ENCODE measurements around the gene ADAM12. TPM values are rescaled to one million over a fixed set of nuclear protein-coding genes. Genes with fewer than 3 reads are reported as not detected.

Gene ADAM12
- total RNA-seq, 3 donors from 2014 or later (not counting 1 experiment from before 2014, with no cell fraction given), result 1.6 to 1.9 (median 1.8) TPM

DNA sequence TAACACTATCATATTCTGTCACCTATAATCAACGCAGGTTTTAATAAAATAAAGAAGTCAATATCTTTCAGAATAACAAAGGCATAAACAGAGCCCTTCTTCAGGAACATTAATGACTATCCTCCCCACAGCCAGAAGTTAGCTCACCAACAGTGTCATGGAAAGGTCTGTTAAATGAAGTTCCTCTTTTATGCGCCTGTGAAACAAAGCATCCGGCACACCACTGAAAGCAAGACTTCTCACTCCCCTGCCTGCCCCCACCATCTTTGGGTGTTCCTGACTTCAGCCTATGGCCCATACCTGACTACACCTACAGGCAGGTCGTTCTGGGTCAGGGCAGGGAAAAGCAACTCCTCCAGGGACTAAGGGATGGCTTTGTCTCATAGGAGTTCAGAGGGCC, 286.5 kb downstream of the ADAM12 start:
- DNase-seq (no peak), ATAC-seq (no peak)

GRCh38 chr10:126101325-126101724, 287.0 kb downstream of the ADAM12 start:
- ATAC-seq (no peak), DNase-seq (no peak)
- TF ChIP-seq CTCF (IDR thresholded peaks at IDR 0.05), result no peak
- Mint-ChIP-seq H3K27ac (no peak overlapping the region), H3K4me1 (peaks cover 0 to 5% of the 10 kb centered on the region in 2 donors), H3K27me3 (ENCODE audit: low read depth in 2 of 2) (no peaks in the 10 kb centered on the region), H3K4me3 (no peak overlapping the region), H3K36me3 (no peaks in the 10 kb centered on the region), H3K9me3 (no peaks in the 10 kb centered on the region)
- peaks cover 2% of the 10 kb centered on the region for H3K27me3 ChIP-seq (ENCODE audit: control insufficient read depth, insufficient read depth, low read length)
- H3K36me3 ChIP-seq (ENCODE audit: control insufficient read depth, insufficient read depth, low read length), result no peaks in the 10 kb centered on the region
- no peak overlapping the region for H3K4me3 ChIP-seq (ENCODE audit: low read length)
- 89% methylated on average over 1 of the region's 1 CpG for WGBS (ENCODE audit: insufficient coverage)
- no peak overlapping the region for H3K27ac ChIP-seq (ENCODE audit: low read length)
- no peaks in the 10 kb centered on the region for H3K9me3 ChIP-seq (ENCODE audit: control insufficient read depth, insufficient read depth, low read length)
- no peaks in the 10 kb centered on the region for H3K4me1 ChIP-seq (ENCODE audit: control insufficient read depth, insufficient read depth, low read length)
- intact Hi-C loops (cut with micrococcal nuclease), result no loop called here

More for the DNA sequence above, 286.5 kb downstream of the ADAM12 start:
- H3K4me3 Mint-ChIP-seq, result no peak overlapping the region
- H3K4me1 Mint-ChIP-seq, result peaks cover 0 to 5% of the 10 kb centered on the region in 2 donors
- H3K36me3 Mint-ChIP-seq, result no peaks in the 10 kb centered on the region
- intact Hi-C loops (cut with micrococcal nuclease), result no loop called here
- no peaks in the 10 kb centered on the region for H3K27me3 Mint-ChIP-seq (ENCODE audit: low read depth in 2 of 2)
- H3K27ac ChIP-seq (ENCODE audit: low read length), result no peak overlapping the region
- peaks cover 2% of the 10 kb centered on the region for H3K27me3 ChIP-seq (ENCODE audit: control insufficient read depth, insufficient read depth, low read length)
- TF ChIP-seq CTCF (IDR thresholded peaks at IDR 0.05), result no peak
- no peak overlapping the region for H3K4me3 ChIP-seq (ENCODE audit: low read length)
- H3K9me3 Mint-ChIP-seq, result no peaks in the 10 kb centered on the region
- no peaks in the 10 kb centered on the region for H3K9me3 ChIP-seq (ENCODE audit: control insufficient read depth, insufficient read depth, low read length)
- no peak overlapping the region for H3K27ac Mint-ChIP-seq
- H3K36me3 ChIP-seq (ENCODE audit: control insufficient read depth, insufficient read depth, low read length), result no peaks in the 10 kb centered on the region
- 7% methylated on average over 3 of the region's 4 CpGs for WGBS (ENCODE audit: insufficient coverage)
- H3K4me1 ChIP-seq (ENCODE audit: control insufficient read depth, insufficient read depth, low read length), result no peaks in the 10 kb centered on the region

DNA sequence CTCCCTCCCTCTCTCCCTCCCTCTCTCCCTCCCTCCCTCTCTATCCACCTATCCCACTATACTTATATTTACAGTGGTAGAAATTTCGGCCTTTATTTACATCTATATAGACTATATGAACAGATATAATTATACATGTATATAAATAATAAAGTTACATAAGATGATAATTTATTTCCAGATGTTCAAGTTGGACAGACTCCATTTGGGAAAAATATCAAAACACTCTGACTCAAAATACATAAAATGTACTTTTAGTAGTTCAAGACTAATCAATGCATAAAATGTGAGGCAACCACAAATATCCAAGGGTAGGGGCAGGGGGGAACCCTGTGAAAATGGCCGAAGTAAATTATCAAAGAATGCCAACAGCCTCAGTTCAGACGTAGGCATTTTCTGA, 288.9 kb downstream of the ADAM12 start:
- no peak for TF ChIP-seq CTCF (IDR thresholded peaks at IDR 0.05)
- peaks cover 2% of the 10 kb centered on the region for H3K27me3 ChIP-seq (ENCODE audit: control insufficient read depth, insufficient read depth, low read length)
- no peak for ATAC-seq
- H3K27ac Mint-ChIP-seq, result no peak overlapping the region
- H3K9me3 Mint-ChIP-seq, result no peaks in the 10 kb centered on the region
- no peak for DNase-seq
- no peak overlapping the region for H3K4me3 Mint-ChIP-seq
- no peak overlapping the region for H3K4me3 ChIP-seq (ENCODE audit: low read length)
- H3K4me1 Mint-ChIP-seq, result peaks cover 0 to 5% of the 10 kb centered on the region in 2 donors
- no peaks in the 10 kb centered on the region for H3K36me3 Mint-ChIP-seq
- no peaks in the 10 kb centered on the region for H3K27me3 Mint-ChIP-seq (ENCODE audit: low read depth in 2 of 2)
- intact Hi-C loops (cut with micrococcal nuclease), result no loop called here
- WGBS (ENCODE audit: insufficient coverage), result 96% methylated on average over 2 of the region's 3 CpGs
- H3K27ac ChIP-seq (ENCODE audit: low read length), result no peak overlapping the region
- H3K9me3 ChIP-seq (ENCODE audit: control insufficient read depth, insufficient read depth, low read length), result no peaks in the 10 kb centered on the region
- H3K4me1 ChIP-seq (ENCODE audit: control insufficient read depth, insufficient read depth, low read length), result no peaks in the 10 kb centered on the region
- H3K36me3 ChIP-seq (ENCODE audit: control insufficient read depth, insufficient read depth, low read length), result no peaks in the 10 kb centered on the region

- intact Hi-C loops (cut with micrococcal nuclease), result no loop called here
- DNase-seq (no peak), ATAC-seq (no peak)
- WGBS (ENCODE audit: insufficient coverage), result 100% methylated on average over 1 of the region's 3 CpGs
- no peak overlapping the region for H3K27ac Mint-ChIP-seq
- H3K4me1 ChIP-seq (ENCODE audit: control insufficient read depth, insufficient read depth, low read length), result no peaks in the 10 kb centered on the region
- peaks cover 2% of the 10 kb centered on the region for H3K27me3 ChIP-seq (ENCODE audit: control insufficient read depth, insufficient read depth, low read length)
- no peaks in the 10 kb centered on the region for H3K9me3 ChIP-seq (ENCODE audit: control insufficient read depth, insufficient read depth, low read length)
- TF ChIP-seq CTCF (IDR thresholded peaks at IDR 0.05), result no peak
- H3K4me3 ChIP-seq (ENCODE audit: low read length), result no peak overlapping the region
- no peaks in the 10 kb centered on the region for H3K36me3 Mint-ChIP-seq
- no peaks in the 10 kb centered on the region for H3K27me3 Mint-ChIP-seq (ENCODE audit: low read depth in 2 of 2)
- H3K4me3 Mint-ChIP-seq, result no peak overlapping the region
- H3K9me3 Mint-ChIP-seq, result no peaks in the 10 kb centered on the region
- no peaks in the 10 kb centered on the region for H3K36me3 ChIP-seq (ENCODE audit: control insufficient read depth, insufficient read depth, low read length)
- peaks cover 0 to 4% of the 10 kb centered on the region in 2 donors for H3K4me1 Mint-ChIP-seq
- no peak overlapping the region for H3K27ac ChIP-seq (ENCODE audit: low read length)
Measured at GRCh38 chr10:126098226-126098581, 290.1 kb downstream of the ADAM12 start.
